HG03432 (cell line): ENCODE measurements around the gene ELK3.

Experiments used
- ATAC-seq: cut with Tn5 transposase; IDR thresholded peaks from one replicate; pipeline ENCODE4 v1.9.1; 2021; ENCODE audit warnings: mild to moderate bottlenecking, moderate library complexity; ENCODE audit not compliant: unreplicated experiment

The ELK3 gene

GRCh38 chr12:96211988-96212387 is 17.8 kb downstream of the ELK3 start:
- ATAC-seq = no peak

- ATAC-seq = no peak
These were observed 18.5 kb downstream of the ELK3 start for GRCh38 chr12:96212456-96213375.

GRCh38 chr12:96213869-96214268 is 19.7 kb downstream of the ELK3 start:
- ATAC-seq = no peak

GRCh38 chr12:96215919-96216273 is 21.7 kb downstream of the ELK3 start:
- ATAC-seq = no peak

- ATAC-seq = no peak
These were observed 25.0 kb downstream of the ELK3 start for GRCh38 chr12:96218989-96219678.

- no peak for ATAC-seq
These were observed 25.6 kb downstream of the ELK3 start for GRCh38 chr12:96219700-96220206.

GRCh38 chr12:96220902-96221301 is 26.7 kb downstream of the ELK3 start:
- no peak for ATAC-seq

- no peak for ATAC-seq
These were observed 27.2 kb downstream of the ELK3 start for GRCh38 chr12:96221391-96221790.

- ATAC-seq = no peak
These were observed 29.4 kb downstream of the ELK3 start for GRCh38 chr12:96223411-96224218.

GRCh38 chr12:96224219-96224615 is 30.0 kb downstream of the ELK3 start:
- no peak for ATAC-seq

- no peak for ATAC-seq
These were observed 31.1 kb downstream of the ELK3 start for GRCh38 chr12:96225044-96225855.

GRCh38 chr12:96225994-96226399 is 31.8 kb downstream of the ELK3 start:
- ATAC-seq = no peak

- no peak for ATAC-seq
These were observed 32.2 kb downstream of the ELK3 start for GRCh38 chr12:96226401-96226800.

GRCh38 chr12:96226801-96227348 is 32.7 kb downstream of the ELK3 start:
- ATAC-seq = no peak

GRCh38 chr12:96227365-96228106 is 33.4 kb downstream of the ELK3 start:
- no peak for ATAC-seq

- no peak for ATAC-seq
These were observed 34.5 kb downstream of the ELK3 start for GRCh38 chr12:96228566-96229248.

- no peak for ATAC-seq
These were observed 36.5 kb downstream of the ELK3 start for GRCh38 chr12:96230646-96231045.

- no peak for ATAC-seq
These were observed 39.0 kb downstream of the ELK3 start for GRCh38 chr12:96233168-96233567.

- ATAC-seq = no peak
These were observed 39.8 kb downstream of the ELK3 start for GRCh38 chr12:96233939-96234461.
